Prostate gland (tissue), 2 donors: ENCODE results near the gene TMEM178A.

Source experiments
- POLR2A ChIP-seq: fragments of 450-650 bp; IDR thresholded peaks from one replicate; pipeline ENCODE4 v1.6.1; 2016; ENCODE audit warnings: antibody characterized with exemption, mild to moderate bottlenecking
- POLR2AphosphoS5 ChIP-seq: sonication (generic); formaldehyde crosslinking; IDR thresholded peaks from one replicate; pipeline ENCODE4 v1.6.1; 2017; ENCODE audit warnings: antibody characterized with exemption
- TF ChIP-seq, protein P1 (sequence below), 4 experiments: fragments of 200-600 bp in 2 of 4; fragments of 450-650 bp in 2 of 4; sonication (generic) in 2 of 4; IDR thresholded peaks; 1 replicate in 3 of 4; 2 replicates in 1 of 4; pipeline ENCODE4 v1.5.1; 2016 to 2019; ENCODE audit warnings: antibody characterized with exemption in 4 of 4, mild to moderate bottlenecking in 2 of 4, moderate library complexity in 2 of 4

DNA sequence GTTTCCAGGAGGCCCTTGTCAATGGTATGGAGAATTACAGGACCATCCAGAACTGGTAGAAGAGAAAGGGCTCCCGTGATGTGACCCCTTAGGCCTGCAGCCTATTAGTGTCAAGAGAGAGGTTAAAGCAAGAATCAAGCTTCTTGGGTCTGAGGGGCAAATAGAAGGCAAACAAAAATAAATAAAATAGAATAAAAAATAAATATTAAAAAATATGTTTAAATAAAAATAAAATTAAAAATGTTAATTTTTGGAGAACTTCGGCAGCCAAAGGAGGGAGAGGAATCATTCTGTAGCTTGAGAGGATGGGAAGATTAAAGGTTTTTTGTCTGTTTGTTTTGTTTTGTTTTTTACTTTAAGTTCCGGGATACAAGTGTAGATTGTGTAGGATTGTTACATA is 15.2 kb upstream of the TMEM178A start:
- no peak for TF ChIP-seq POLR2A
- TF ChIP-seq, protein P1, sequence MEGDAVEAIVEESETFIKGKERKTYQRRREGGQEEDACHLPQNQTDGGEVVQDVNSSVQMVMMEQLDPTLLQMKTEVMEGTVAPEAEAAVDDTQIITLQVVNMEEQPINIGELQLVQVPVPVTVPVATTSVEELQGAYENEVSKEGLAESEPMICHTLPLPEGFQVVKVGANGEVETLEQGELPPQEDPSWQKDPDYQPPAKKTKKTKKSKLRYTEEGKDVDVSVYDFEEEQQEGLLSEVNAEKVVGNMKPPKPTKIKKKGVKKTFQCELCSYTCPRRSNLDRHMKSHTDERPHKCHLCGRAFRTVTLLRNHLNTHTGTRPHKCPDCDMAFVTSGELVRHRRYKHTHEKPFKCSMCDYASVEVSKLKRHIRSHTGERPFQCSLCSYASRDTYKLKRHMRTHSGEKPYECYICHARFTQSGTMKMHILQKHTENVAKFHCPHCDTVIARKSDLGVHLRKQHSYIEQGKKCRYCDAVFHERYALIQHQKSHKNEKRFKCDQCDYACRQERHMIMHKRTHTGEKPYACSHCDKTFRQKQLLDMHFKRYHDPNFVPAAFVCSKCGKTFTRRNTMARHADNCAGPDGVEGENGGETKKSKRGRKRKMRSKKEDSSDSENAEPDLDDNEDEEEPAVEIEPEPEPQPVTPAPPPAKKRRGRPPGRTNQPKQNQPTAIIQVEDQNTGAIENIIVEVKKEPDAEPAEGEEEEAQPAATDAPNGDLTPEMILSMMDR (IDR thresholded peaks at IDR 0.05): no peak
- no peak for TF ChIP-seq POLR2AphosphoS5
